NCI-H748 treated with DMSO at 0.1 percent for 48 hours (cell line): Measurements from ENCODE around the gene FUCA2.

Experiments used
- DNase-seq: peaks from one replicate; lab custom pipeline; 2025; lab: John Stamatoyannopoulos, UW

FUCA2 gene, protein sequence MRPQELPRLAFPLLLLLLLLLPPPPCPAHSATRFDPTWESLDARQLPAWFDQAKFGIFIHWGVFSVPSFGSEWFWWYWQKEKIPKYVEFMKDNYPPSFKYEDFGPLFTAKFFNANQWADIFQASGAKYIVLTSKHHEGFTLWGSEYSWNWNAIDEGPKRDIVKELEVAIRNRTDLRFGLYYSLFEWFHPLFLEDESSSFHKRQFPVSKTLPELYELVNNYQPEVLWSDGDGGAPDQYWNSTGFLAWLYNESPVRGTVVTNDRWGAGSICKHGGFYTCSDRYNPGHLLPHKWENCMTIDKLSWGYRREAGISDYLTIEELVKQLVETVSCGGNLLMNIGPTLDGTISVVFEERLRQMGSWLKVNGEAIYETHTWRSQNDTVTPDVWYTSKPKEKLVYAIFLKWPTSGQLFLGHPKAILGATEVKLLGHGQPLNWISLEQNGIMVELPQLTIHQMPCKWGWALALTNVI

DNA sequence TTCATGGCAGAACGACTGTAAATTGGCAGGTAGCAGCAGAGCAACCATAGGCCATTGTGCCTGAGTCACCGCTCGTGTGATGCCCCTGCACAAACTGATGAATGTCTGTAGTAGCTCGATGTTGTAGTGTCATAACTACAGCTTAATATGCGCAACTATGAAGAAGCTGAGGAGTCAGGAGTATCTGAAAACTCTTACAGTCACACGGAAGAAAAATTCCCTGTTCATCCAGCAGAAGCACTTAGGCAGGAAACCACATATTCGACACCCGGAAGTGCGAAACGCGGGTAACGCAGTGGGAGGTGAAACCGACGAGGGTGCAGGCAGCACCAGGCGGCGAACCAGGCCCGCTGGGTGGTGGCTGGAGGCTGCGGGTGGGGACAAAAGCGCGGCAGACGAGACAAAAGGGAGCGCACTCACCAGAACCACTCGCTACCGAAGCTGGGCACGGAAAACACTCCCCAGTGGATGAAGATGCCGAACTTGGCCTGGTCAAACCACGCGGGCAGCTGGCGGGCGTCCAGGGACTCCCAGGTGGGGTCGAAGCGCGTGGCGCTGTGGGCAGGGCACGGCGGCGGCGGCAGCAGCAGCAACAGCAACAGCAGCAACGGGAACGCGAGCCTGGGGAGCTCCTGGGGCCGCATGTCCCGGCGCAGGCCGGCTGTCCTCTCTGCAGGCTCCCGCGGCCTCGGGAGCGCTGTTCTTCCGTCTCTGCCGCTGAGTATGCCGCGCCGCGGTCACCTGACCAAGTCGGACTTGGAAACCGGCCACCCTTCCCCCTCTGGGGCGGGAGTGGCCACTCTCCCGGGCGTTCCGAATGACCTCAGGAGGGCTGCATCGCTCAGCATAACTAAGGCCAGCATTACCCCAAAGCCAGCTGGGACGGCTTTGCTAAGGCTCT, at the start of gene FUCA2:
TSS of gene FUCA2 (minus strand) at position 730 of the 901 bp plus-strand sequence. CDS start at position 644, 86 bp downstream.
- DNase-seq = peak; percentile 23

DNA sequence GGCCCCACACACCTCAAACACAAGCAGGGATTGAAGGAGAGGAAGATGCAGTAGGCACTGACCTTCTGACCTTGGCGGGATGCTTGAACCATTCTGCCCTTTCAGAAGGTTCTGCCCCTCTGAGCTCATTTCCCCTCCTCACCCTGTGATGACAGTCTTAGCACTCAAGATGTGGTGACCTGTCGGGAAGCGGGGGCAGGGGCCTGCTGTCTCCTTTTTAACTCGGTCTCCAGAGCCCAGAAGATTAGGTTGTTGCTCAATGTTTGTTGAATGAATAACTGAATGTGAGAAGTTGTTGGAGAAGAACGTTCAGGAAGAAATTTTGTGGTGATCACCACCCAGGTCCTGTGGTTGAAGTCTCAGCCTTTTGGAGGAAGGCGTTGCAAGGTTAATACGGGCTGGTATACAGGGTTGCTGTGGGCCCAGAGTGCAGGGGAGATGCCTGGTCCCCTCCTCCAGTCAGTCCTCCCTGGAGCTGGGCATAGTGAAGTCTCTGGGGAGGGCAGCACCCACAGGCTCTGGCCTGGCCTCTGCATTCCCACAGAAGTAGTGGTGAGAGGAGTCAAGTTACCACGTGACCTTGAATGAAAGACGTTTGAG, 49.7 kb upstream of the FUCA2 start:
- no peak for DNase-seq

DNA sequence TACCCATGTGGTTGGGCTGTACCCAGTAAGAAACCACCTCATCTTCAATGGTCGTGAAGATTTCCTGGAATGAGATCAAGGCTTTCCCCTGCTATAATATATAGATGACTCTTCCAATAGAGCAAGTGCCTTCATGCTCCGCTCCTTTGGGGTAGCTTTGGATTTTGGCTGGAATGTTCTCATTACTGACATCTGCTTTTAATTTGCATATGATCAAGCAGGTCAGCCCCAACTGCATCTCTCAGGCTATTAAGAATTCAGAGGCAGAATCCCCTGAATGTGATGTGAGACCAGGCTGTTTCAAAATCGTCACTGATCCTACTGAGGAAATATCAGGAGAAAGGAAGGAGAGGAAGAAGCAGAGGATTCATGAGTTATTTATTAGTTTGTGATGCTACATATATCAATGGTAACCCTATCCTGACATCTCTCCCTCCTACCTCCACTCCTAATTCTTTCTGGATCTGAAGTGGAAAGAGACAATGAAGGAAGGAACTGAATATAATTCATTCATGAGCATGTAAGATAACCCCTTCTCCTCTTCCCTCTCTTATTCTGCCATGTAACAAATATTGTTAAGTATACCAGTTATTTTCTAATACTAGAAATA, 47.6 kb upstream of the FUCA2 start:
- DNase-seq = no peak

DNA sequence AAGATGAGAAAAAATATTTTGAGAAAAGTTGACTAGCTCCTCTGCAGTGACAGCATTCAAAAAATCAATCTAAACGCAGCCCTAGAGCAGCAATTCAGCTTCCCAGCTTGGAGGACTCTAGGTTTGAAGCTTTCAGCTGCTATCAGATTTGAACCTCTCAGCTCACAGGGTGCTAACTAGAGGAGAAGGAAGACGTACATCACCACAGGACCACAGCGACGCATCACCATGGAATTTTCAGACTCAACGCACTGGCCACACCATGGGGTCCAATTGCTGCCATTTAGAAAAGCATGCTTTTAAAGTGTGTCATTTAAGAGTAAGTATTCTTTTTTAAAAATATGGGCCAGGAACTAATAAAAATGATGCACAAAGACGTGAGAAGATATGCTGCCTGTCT, 45.0 kb upstream of the FUCA2 start:
- no peak for DNase-seq

DNA sequence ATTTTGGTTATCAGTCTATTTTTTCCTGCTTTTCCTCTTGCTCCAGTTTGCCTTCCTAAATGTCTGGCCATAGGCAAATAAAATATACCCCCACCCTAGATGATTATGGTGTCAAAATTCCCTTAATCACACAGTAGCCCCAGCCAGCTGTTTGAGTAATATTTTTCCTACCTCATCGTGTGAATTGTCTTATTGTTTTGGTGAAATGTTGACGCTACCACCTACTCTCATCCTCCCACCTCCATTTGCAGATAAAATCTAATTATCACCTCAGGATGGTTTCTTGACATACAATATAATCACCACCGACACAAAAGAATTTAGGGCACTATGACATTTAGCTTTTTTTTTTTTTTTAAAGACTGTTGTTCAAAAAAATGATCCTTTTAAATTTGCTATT, 44.1 kb upstream of the FUCA2 start:
- DNase-seq = no peak

DNA sequence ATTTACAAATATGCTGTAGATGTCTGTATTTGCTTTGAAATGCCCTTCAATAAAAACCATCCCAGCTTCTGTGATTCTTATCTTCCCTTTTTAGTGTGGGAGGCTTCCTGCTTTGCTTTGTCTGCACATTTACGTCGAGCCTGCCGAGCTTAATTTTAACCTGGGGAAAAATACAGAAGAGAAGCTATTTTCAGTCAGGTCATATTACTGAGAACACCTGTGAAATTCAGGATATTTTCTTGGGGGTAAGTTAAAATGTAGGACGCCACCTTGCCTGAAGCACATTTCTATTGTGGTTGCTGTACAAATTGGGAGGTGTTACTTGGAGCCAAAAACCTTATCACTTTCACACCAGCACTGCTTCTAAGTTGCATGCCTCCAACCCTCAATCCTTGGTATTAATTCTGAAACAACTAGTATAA, 43.6 kb upstream of the FUCA2 start:
- no peak for DNase-seq

DNA sequence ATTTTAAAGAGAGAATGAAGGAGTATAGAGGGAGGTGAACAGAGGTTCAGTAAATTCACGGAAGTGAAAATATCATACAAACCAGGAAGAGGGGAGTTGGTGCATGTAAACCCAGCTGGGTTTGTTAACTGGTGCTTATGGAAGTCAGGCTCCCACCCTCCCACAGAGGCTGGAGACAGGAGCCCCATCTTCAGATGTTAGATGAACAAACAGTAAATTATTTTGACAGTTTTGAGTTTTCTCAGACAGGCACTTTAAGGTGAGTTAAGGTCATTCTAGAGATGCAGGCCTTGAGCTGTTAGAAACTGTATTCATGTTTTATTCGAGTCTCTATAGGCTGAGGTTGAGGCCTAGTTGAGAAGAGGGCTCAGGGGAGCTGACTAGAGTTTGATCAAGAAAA, 41.8 kb upstream of the FUCA2 start:
- DNase-seq = no peak

DNA sequence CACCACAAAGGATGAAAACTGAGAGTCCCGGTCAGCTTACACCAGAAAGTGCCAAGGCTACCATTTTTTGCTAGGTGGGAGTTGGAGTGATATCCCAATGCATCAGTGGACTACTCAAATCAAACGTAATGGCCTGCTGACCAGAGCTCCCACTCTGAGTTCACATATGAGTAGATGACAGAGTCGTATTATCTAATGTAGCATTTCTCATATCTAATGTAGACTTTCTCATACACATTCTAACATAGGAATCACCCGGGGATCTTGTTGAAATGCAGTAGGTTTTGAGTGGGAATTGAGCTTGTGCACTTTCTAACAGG, 38.4 kb upstream of the FUCA2 start:
- DNase-seq = no peak

DNA sequence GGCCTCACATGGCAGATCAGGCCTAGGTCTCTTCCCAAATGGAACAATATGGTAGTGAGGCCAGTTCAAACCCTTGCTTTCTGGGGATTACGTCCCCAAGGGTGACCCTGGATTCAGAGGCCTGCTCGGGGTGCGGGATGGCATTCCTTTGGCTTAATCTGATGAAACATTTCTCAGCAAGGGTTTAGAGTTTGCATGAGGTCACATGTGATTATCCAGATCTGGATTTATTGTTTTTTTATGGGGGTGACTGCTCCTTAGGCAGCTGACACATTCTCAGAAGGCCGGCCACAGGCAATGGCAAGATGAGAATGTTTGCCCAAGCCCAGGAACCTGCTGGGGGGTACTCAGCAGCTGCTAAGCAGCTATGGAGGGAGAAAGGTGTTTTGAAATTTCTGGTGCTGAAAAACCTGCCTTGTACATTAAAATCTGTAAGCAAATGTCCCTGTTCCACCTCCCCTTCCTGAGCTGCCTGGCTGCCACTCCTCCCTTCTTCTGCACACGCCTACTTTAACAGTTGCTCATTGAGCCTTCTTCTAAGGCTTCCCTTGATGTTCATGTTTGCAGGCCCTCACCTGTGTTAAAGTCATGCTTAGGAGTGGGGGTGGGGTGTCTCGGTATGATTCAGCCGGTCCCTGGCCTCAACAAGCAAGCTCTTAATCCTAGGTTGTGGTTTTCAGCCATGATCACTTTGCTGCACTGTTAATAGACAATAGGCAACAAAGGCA, 37.9 kb upstream of the FUCA2 start:
- no peak for DNase-seq

DNA sequence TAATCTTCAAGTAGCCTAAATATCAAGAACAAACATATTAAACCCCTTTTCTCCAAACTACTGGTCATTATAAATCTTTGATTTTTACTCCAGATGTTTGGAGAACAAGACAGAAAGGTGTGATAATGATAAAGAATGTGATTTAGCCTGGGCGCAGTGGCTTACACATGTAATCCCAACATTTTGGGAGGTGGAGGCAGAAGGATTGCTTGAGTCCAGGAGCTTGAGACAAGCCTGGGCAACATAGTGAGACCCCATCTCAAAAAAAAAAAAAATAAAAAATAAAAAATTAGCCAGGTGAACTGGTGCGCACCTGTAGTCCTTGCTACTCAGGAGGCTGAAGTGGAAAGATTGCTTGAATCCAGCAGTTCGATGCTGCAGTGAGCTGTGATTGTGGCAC, 35.1 kb upstream of the FUCA2 start:
- DNase-seq = no peak

DNA sequence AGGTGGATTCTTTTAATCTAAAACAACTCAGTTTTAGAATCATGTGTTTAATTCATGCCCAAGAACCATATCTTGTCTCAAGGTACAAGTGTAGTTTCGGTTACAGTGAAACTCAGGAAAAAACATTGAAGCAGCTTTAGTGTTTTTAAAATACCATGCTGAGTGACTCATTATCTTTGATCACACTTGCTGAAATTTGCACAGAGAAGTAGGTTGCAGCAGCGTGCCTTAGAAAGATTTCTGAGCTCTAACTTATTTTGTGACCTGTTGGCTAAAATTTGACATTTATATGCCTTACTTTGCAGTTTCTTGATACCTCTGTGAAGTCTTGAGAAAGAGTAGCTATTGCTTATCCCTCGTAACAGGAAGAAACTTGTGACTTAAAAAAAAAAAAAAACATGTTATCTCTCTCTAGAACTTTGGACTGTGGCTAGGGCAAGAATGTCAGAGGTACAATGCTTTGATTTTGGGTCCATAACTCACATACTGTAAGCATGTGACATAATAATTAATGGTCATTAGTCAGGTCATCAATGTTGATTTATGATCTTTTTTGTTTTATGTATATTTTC, 34.5 kb upstream of the FUCA2 start:
- DNase-seq = no peak

DNA sequence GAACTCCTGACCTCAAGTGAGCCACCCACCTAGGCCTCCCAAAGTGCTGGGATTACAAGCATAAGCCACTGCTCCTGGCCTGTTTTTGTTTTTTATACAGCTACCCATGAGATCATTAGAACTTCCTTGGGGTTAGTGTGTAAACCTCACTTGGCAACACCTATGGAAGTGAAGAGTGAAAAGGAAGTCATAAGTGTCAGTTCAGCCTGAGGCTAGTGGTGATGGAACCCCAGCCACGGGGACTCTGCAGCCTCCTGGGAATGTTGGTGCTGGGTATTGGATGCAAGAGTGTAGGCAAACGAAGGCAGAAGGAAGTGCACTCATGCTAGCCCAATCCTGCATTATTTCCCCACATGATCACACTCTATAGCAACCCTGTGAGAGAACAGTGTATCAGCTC, 33.6 kb upstream of the FUCA2 start:
- no peak for DNase-seq

DNA sequence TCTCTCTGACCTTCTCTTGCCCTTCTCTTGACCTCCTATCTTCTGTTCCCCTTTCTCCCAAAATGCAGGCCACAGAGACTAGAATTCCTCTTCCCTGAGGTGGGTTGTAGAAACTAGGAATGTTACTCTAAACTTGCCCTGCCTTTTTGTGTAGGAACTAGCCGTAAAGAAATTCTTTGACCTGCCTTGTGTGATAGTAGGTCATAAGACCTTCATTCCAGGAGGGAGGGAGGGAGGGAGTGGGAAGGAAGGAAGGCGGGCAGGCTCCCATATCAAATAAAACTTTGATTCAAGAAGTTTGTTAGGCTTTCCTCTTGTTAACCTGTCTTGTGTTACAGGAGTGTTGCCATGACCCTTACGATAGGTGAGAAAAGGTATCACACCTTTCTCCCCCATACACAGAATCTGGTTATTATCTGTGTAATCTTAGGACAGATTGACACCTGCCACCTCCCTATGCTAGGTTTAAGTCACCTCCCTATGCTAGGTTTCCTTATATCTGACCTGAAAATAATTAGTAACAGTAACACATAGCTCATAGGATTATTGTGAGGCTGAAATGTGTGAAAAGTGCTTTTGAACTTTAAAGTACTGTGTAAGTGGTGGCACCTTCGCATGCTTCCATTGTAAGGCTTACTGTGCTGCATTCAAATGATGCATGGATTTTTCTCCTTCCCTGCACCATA, 32.6 kb upstream of the FUCA2 start:
- DNase-seq = no peak

DNA sequence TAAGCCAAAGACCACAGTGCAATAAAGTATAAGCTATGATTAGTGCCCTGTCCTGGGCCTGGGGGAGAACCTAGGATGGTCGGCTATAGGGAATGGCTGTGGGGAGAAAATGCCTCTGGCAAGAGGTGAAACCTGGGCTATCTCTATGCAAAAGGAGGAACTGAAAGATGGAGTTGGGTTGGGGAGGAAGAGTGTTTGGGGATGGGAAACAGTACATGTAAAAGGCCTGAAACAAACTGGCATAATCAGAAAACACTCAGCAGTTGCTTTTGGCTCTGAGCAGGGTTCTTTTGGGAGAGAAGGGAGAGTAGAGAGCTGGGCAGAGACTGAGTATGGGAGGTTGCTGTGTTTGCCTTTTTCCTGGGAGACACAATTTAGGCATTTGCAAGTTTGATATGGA, 31.9 kb upstream of the FUCA2 start:
- no peak for DNase-seq

DNA sequence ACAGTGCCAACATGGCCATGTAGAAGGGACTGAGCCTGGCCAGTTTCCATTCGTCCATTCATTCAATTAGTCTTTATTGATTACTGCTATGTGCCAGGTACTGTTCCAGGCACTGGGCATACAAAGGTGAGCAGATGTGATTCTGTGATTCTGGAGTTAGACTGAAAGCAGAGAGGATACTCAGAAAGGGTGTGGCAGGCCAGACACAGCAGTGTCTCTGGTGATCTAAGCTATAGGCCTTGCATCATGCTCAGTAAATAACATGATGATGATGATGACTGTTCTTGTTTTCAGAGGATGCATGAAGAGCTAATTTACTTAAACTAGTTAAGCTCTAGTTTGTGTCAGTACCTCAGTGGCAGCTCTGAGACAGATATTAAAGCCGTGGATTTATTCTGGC, 31.4 kb upstream of the FUCA2 start:
- DNase-seq = no peak

DNA sequence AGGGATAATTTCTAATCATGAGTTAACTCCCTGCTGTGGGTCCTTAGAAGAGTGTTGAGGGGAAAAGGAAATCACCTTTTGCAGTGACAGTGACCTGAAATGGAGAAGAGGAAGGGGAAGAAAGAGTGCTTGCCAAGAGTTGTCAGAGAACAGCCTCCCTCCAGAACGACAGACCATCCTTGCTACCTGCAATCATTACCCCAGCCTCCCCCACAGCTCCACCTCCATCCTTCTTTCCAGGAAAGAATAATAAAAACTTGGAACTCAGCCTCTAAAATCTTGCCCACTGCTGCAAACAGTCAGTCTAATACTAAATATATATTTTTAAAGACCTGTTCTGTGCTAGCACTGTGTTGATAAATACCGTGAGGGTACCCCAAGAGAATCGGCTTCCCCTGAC, 28.7 kb upstream of the FUCA2 start:
- DNase-seq = no peak

DNA sequence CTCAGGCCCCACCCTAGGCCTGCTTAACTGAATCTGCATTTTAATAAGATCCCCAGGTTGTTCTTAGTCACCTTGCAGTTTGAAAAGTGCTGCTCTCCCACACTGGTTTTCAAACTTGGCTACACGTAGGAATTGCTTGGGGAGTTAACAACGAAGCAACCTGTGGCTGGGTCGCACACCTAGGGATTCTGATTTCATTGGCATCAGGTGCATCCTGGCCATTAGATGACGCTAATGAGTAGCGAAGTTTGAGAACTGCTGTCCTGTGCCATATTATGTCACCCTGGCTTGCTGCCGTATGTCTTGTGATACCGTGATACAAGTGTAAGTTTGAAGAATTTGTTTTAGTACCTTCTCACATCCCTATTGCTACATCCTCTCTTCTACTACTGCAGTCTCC, 28.2 kb upstream of the FUCA2 start:
- DNase-seq = no peak

DNA sequence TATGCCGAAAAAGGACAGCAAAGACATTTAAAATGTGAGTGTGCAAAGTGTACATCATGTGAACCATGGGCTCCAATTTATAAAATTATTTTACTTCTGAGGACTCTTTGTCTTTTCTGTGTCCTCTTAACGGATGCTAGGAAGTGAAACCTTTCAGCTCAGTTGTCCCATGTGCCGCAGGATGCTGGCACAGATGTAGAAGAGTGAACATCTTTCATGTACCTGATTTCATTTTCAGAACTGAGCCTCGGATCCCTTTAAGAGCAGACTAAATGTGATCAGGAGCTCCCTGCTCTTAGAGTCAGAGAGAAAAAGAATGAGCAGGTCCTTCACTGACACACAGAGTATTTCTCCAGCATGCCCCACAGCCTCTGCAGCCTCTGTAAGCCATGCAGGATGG, 27.6 kb upstream of the FUCA2 start:
- no peak for DNase-seq

DNA sequence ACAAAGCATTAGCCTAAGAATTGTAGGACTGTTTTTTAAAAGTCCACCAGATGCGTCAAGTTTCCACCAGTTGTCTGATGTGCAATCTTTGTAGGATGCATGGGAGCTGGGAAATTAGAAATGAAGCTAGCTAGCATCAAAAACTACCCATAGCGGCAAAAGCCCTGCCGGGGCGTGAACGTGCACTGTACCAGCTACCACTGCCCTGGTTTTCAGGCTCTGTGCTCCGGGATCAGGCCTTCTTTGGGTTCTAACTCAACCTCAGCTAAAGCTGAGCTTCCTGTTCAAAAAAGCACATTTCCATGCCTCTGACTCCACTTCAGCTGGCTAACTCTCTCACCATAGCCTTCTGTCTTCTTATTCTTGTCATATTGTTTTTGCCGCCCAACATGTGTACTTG, 26.9 kb upstream of the FUCA2 start:
- no peak for DNase-seq

DNA sequence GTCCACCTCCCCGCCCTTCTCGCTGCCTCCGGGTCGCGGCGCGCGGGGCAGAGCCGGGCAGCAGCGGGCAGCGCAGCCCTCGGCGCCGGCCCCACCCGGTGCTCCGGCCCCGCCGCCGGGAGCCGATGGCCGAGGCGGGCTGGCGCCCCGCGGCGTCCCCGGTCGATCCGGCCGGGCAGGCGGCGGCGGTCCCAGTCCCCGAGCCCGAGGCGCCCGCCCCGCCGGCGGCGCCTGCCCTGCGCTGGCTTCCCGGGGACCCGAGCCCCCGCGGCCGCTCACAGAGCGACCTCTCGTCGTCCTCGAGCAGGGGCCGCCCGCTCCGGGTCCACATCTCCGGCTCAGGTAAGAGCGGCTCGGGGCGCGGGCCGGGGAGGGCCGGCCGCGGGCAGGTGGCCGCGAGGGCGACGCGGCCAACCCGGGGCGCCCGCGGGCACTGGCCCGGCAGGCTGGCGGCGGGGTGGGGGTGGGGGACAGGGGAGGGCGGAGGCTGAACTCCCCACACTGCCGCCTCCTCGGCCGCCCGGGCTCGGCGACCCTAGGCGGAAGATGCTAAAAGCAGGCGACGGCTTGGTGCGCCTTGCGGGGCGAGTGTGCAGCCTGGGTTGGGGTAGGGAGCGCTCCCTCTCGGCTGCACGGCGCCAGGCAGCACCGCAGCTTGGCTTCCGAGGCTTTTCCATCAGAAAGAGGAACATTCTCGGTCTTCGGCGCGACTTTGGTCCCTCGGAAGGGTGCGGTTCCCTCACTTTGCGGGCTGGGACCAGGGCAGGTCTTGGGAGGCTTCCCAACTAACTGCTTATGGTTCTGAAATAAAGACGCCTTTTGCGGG, 25.6 kb upstream of the FUCA2 start:
- DNase-seq = no peak
